HG03060 (cell line): ENCODE data around the gene GEMIN2.
"Not testable (repeated sequence)": the region's sequence is repeated elsewhere in the genome, so short reads cannot be mapped to it uniquely, and the experiment has no call there.

Experiments
- ATAC-seq: cut with Tn5 transposase; IDR thresholded peaks from one replicate; pipeline ENCODE4 v1.9.1; 2021; ENCODE audit warnings: low read depth, moderate number of reproducible peaks; ENCODE audit not compliant: unreplicated experiment

GEMIN2 gene

GRCh38 chr14:39175445-39176262 lies 61.5 kb downstream of the GEMIN2 start:
- ATAC-seq: no peak

GRCh38 chr14:39176263-39177167 lies 62.4 kb downstream of the GEMIN2 start:
- ATAC-seq: no peak

- no peak for ATAC-seq
Observed at GRCh38 chr14:39177168-39177545, 63.0 kb downstream of the GEMIN2 start.

GRCh38 chr14:39179042-39179441 lies 64.9 kb downstream of the GEMIN2 start:
- ATAC-seq: no peak

- ATAC-seq: no peak
Observed at GRCh38 chr14:39180553-39180952, 66.4 kb downstream of the GEMIN2 start.

- no peak for ATAC-seq
Observed at GRCh38 chr14:39181026-39181692, 67.0 kb downstream of the GEMIN2 start.

- no peak for ATAC-seq
Observed at GRCh38 chr14:39181693-39182047, 67.5 kb downstream of the GEMIN2 start.

- ATAC-seq: no peak
Observed at GRCh38 chr14:39182770-39183684, 68.9 kb downstream of the GEMIN2 start.

GRCh38 chr14:39183685-39184003 lies 69.5 kb downstream of the GEMIN2 start:
- ATAC-seq: not testable (repeated sequence)

GRCh38 chr14:39184628-39185255 lies 70.6 kb downstream of the GEMIN2 start:
- no peak for ATAC-seq

GRCh38 chr14:39185256-39186049 lies 71.3 kb downstream of the GEMIN2 start:
- ATAC-seq: no peak
